Smooth muscle cell of the brain vasculature (primary cell): ENCODE measurements around the gene COPE.
"Not testable (repeated sequence)": the region's sequence is repeated elsewhere in the genome, so short reads cannot be mapped to it uniquely, and the experiment has no call there.

Experiments used
- DNase-seq: peaks from one replicate; pipeline ENCODE4 v3.0.0-alpha.2; 2012; ENCODE audit warnings: low read depth, low spot score

COPE gene

GRCh38 chr19:18919086-18919899 is at the start of gene COPE, which contains the start of gene DDX49:
TSS of gene COPE (minus strand) at chr19:18919387. CDS start at chr19:18919348, 39 bp downstream.
TSS of gene DDX49 (plus strand) at chr19:18919715. CDS start at chr19:18919742, 27 bp downstream.
- peak; percentile 99 for DNase-seq

- DNase-seq = no peak
These were observed 48.4 kb upstream of the COPE start for GRCh38 chr19:18967358-18968146.

GRCh38 chr19:18966307-18966706 is 47.1 kb upstream of the COPE start:
- no peak for DNase-seq

GRCh38 chr19:18964121-18964520 is 44.9 kb upstream of the COPE start:
- no peak for DNase-seq

GRCh38 chr19:18961767-18962620 is 42.8 kb upstream of the COPE start:
- DNase-seq = no peak

- DNase-seq = no peak
These were observed 41.2 kb upstream of the COPE start for GRCh38 chr19:18960370-18960769.

- no peak for DNase-seq
These were observed 35.9 kb upstream of the COPE start for GRCh38 chr19:18955042-18955441.

GRCh38 chr19:18954094-18954493 is 34.9 kb upstream of the COPE start:
- no peak for DNase-seq

GRCh38 chr19:18952364-18953003 is 33.3 kb upstream of the COPE start:
- not testable (repeated sequence) for DNase-seq

GRCh38 chr19:18951721-18952281 is 32.6 kb upstream of the COPE start:
- no peak for DNase-seq

- no peak for DNase-seq
These were observed 30.7 kb upstream of the COPE start for GRCh38 chr19:18949858-18950257.

- DNase-seq = no peak
These were observed 29.8 kb upstream of the COPE start for GRCh38 chr19:18948976-18949356.

- DNase-seq = no peak
These were observed 29.1 kb upstream of the COPE start for GRCh38 chr19:18948075-18948975.

GRCh38 chr19:18946918-18947317 is 27.7 kb upstream of the COPE start:
- DNase-seq = no peak

GRCh38 chr19:18946335-18946734 is 27.1 kb upstream of the COPE start:
- DNase-seq = no peak

GRCh38 chr19:18945297-18945696 is 26.1 kb upstream of the COPE start:
- DNase-seq = no peak

GRCh38 chr19:18943465-18943864 is 24.3 kb upstream of the COPE start:
- DNase-seq = no peak

- no peak for DNase-seq
These were observed 23.5 kb upstream of the COPE start for GRCh38 chr19:18942692-18943091.

- no peak for DNase-seq
These were observed 22.6 kb upstream of the COPE start for GRCh38 chr19:18941628-18942354.
